ENCODE results near the gene GPR37. TPM values are rescaled to one million over a fixed set of nuclear protein-coding genes. Genes with fewer than 3 reads are reported as not detected.

Gene GPR37
- total RNA-seq, 4 donors from 2014 or later, result 1.1 TPM; not detected in 2

GRCh38 chr7:124718032-124718766, 47.4 kb downstream of the GPR37 start:
- peaks cover 0 to 7% (median 2%) of the 10 kb centered on the region in 4 donors for H3K4me1 ChIP-seq
- H3K9me3 ChIP-seq, result no peaks in the 10 kb centered on the region
- TF ChIP-seq EP300 (IDR thresholded peaks at IDR 0.05; ENCODE audit: low read depth) (no peak), POLR2A (IDR thresholded peaks at IDR 0.05) (no peak), POLR2AphosphoS5 (IDR thresholded peaks at IDR 0.05) (no peak), CTCF (IDR thresholded peaks at IDR 0.05) (no peak)
- no peaks in the 10 kb centered on the region for H3K36me3 ChIP-seq
- no peak overlapping the region for H3K27ac ChIP-seq
- WGBS, 2 donors (ENCODE audit: low coverage in 1 of 2), result 65 to 74% methylated on average over 4 of the region's 4 CpGs
- DNase-seq, result no peak
- no peaks in the 10 kb centered on the region for H3K27me3 ChIP-seq
- intact Hi-C loops (cut with DNase I; ENCODE audit: low total_unique reads), result no loop called here
- in situ Hi-C loops (cut with MboI; ENCODE audit: low pct_ligation_motif_present in 1 of 4, low pct_unique_long_range_greater_than_20kb in 1 of 4, low sequenced_read_pairs in 3 of 4), result no loop called here
- H3K4me3 ChIP-seq, result no peak overlapping the region

GRCh38 chr7:124716894-124717293, 48.7 kb downstream of the GPR37 start:
- H3K36me3 ChIP-seq, result no peaks in the 10 kb centered on the region
- in situ Hi-C loops (cut with MboI; ENCODE audit: low pct_ligation_motif_present in 1 of 4, low pct_unique_long_range_greater_than_20kb in 1 of 4, low sequenced_read_pairs in 3 of 4) (no loop called here), intact Hi-C loops (cut with DNase I; ENCODE audit: low total_unique reads) (no loop called here)
- no peak overlapping the region for H3K27ac ChIP-seq
- H3K4me3 ChIP-seq, result no peak overlapping the region
- no peak for DNase-seq
- no peaks in the 10 kb centered on the region for H3K9me3 ChIP-seq
- no peak for TF ChIP-seq POLR2A (IDR thresholded peaks at IDR 0.05)
- TF ChIP-seq CTCF (IDR thresholded peaks at IDR 0.05), result no peak
- no peak for TF ChIP-seq EP300 (IDR thresholded peaks at IDR 0.05; ENCODE audit: low read depth)
- TF ChIP-seq POLR2AphosphoS5 (IDR thresholded peaks at IDR 0.05), result no peak
- H3K27me3 ChIP-seq, result no peaks in the 10 kb centered on the region
- 97 to 100% methylated on average over 1 of the region's 1 CpG for WGBS, 2 donors (ENCODE audit: low coverage in 1 of 2)
- no peaks in the 10 kb centered on the region for H3K4me1 ChIP-seq

- 78 to 90% methylated on average over 3 of the region's 3 CpGs for WGBS, 2 donors (ENCODE audit: low coverage in 1 of 2)
- TF ChIP-seq EP300 (IDR thresholded peaks at IDR 0.05; ENCODE audit: low read depth) (no peak), POLR2A (IDR thresholded peaks at IDR 0.05) (no peak), CTCF (IDR thresholded peaks at IDR 0.05) (no peak), POLR2AphosphoS5 (IDR thresholded peaks at IDR 0.05) (no peak)
- no peak overlapping the region for H3K4me3 ChIP-seq
- H3K9me3 ChIP-seq, result peaks cover under 1% of the 10 kb centered on the region in 2 donors
- in situ Hi-C loops (cut with MboI; ENCODE audit: low pct_ligation_motif_present in 1 of 4, low pct_unique_long_range_greater_than_20kb in 1 of 4, low sequenced_read_pairs in 3 of 4), result no loop called here
- H3K36me3 ChIP-seq, result no peaks in the 10 kb centered on the region
- intact Hi-C loops (cut with DNase I; ENCODE audit: low total_unique reads), result no loop called here
- H3K27ac ChIP-seq, result no peak overlapping the region
- H3K27me3 ChIP-seq, result no peaks in the 10 kb centered on the region
- H3K4me1 ChIP-seq, result no peaks in the 10 kb centered on the region
- DNase-seq, result no peak
Observed at GRCh38 chr7:124713086-124713485, 52.5 kb downstream of the GPR37 start.

- peaks cover 5 to 10% of the 10 kb centered on the region in 2 donors for H3K9me3 ChIP-seq
- H3K36me3 ChIP-seq, result no peaks in the 10 kb centered on the region
- no peaks in the 10 kb centered on the region for H3K27me3 ChIP-seq
- H3K4me3 ChIP-seq, result no peak overlapping the region
- no peak overlapping the region for H3K27ac ChIP-seq
- intact Hi-C loops (cut with DNase I; ENCODE audit: low total_unique reads) (no loop called here), in situ Hi-C loops (cut with MboI; ENCODE audit: low pct_ligation_motif_present in 1 of 4, low pct_unique_long_range_greater_than_20kb in 1 of 4, low sequenced_read_pairs in 3 of 4) (no loop called here)
- DNase-seq, result no peak
- H3K4me1 ChIP-seq, result no peaks in the 10 kb centered on the region
- TF ChIP-seq POLR2A (IDR thresholded peaks at IDR 0.05) (no peak), POLR2AphosphoS5 (IDR thresholded peaks at IDR 0.05) (no peak), CTCF (IDR thresholded peaks at IDR 0.05) (no peak), EP300 (IDR thresholded peaks at IDR 0.05; ENCODE audit: low read depth) (no peak)
Observed at GRCh38 chr7:124712017-124712416, 53.6 kb downstream of the GPR37 start.

Data from transverse colon (tissue), 4 donors.